ENCODE data around the gene CPZ.

DNA sequence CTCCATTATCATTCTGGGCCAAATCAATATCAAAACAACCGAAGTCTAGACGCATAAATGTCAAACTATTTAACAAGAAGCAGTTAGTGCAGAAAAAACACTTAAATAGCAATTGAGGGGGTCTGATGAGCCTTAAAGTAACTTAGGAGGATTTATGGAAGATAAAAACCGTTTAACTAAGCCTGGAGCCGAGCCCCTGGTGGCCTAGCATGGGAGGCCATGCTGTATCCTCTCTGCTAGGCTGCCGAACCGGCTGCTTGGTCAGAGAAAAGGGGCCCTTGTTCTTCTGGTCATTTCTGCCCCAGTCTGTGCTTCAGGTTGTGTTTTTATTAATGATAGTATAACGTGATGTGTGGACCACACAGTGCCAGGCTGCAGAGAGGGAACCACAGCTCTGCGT lies 72.4 kb downstream of the CPZ start:
- TF ChIP-seq, protein P1, sequence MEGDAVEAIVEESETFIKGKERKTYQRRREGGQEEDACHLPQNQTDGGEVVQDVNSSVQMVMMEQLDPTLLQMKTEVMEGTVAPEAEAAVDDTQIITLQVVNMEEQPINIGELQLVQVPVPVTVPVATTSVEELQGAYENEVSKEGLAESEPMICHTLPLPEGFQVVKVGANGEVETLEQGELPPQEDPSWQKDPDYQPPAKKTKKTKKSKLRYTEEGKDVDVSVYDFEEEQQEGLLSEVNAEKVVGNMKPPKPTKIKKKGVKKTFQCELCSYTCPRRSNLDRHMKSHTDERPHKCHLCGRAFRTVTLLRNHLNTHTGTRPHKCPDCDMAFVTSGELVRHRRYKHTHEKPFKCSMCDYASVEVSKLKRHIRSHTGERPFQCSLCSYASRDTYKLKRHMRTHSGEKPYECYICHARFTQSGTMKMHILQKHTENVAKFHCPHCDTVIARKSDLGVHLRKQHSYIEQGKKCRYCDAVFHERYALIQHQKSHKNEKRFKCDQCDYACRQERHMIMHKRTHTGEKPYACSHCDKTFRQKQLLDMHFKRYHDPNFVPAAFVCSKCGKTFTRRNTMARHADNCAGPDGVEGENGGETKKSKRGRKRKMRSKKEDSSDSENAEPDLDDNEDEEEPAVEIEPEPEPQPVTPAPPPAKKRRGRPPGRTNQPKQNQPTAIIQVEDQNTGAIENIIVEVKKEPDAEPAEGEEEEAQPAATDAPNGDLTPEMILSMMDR (IDR thresholded peaks at IDR 0.05): no peak
- TF ChIP-seq POLR2A (IDR thresholded peaks at IDR 0.05): no peak
